Suprapubic skin (tissue), 4 donors: ENCODE results near the gene NR4A1. TPM values are rescaled to one million over a fixed set of nuclear protein-coding genes. Genes with fewer than 3 reads are reported as not detected.

ENCODE experiments used
- DNase-seq, 2 donors: peaks; one replicate each; pipeline ENCODE4 v3.0.0-alpha.2; 2019; ENCODE audit warnings: low spot score in 2 of 2
- H3K27ac ChIP-seq: fragments of 200-600 bp; sonication (generic); one replicate; pipeline ENCODE4 v1.5.1; 2019
- H3K27me3 ChIP-seq: fragments of 200-600 bp; sonication (generic); one replicate; pipeline ENCODE4 v1.5.1; 2019
- H3K36me3 ChIP-seq: fragments of 200-600 bp; sonication (generic); one replicate; pipeline ENCODE4 v1.5.1; 2019
- H3K4me1 ChIP-seq: fragments of 200-600 bp; sonication (generic); one replicate; pipeline ENCODE4 v1.5.1; 2019
- H3K4me3 ChIP-seq: fragments of 200-600 bp; sonication (generic); one replicate; pipeline ENCODE4 v1.5.1; 2019; ENCODE audit warnings: mild to moderate bottlenecking
- H3K9me3 ChIP-seq: fragments of 200-600 bp; sonication (generic); one replicate; pipeline ENCODE4 v1.5.1; 2019
- EP300 ChIP-seq: sonication (generic); formaldehyde crosslinking; IDR thresholded peaks from one replicate; pipeline ENCODE4 v1.6.1; 2017; ENCODE audit warnings: antibody characterized with exemption
- POLR2A ChIP-seq, 2 donors: fragments of 450-650 bp; IDR thresholded peaks; one replicate each; pipeline ENCODE4 v1.6.1; 2017; ENCODE audit warnings: antibody characterized with exemption in 2 of 2, mild to moderate bottlenecking in 2 of 2, moderate library complexity in 2 of 2
- POLR2AphosphoS5 ChIP-seq, 3 donors: sonication (generic); formaldehyde crosslinking; IDR thresholded peaks; one replicate each; pipeline ENCODE4 v1.6.1; 2017; ENCODE audit warnings: antibody characterized with exemption in 3 of 3
- WGBS: methylation state at CpG from one replicate; pipeline ENCODE4 v1.1.5; 2018; 5-methylcytosine and 5-hydroxymethylcytosine counted together
- total RNA-seq, 4 donors: library from RNA; depleted of rRNA; stranded (reverse); fragments of >200 nt; gene quantifications; one replicate each; pipeline ENCODE4 v1.1.0, GENCODE V29; 2016
- TF ChIP-seq, protein P1 (sequence below), 2 donors: fragments of 200-600 bp in 1 of 2; fragments of 450-650 bp in 1 of 2; sonication (generic) in 1 of 2; IDR thresholded peaks; one replicate each; pipeline ENCODE4 v1.5.1; 2016 to 2019; ENCODE audit warnings: antibody characterized with exemption in 2 of 2, mild to moderate bottlenecking in 1 of 2, moderate library complexity in 1 of 2

The NR4A1 gene
- total RNA-seq, 4 donors from 2014 or later = 141 to 775 (median 422) TPM

DNA sequence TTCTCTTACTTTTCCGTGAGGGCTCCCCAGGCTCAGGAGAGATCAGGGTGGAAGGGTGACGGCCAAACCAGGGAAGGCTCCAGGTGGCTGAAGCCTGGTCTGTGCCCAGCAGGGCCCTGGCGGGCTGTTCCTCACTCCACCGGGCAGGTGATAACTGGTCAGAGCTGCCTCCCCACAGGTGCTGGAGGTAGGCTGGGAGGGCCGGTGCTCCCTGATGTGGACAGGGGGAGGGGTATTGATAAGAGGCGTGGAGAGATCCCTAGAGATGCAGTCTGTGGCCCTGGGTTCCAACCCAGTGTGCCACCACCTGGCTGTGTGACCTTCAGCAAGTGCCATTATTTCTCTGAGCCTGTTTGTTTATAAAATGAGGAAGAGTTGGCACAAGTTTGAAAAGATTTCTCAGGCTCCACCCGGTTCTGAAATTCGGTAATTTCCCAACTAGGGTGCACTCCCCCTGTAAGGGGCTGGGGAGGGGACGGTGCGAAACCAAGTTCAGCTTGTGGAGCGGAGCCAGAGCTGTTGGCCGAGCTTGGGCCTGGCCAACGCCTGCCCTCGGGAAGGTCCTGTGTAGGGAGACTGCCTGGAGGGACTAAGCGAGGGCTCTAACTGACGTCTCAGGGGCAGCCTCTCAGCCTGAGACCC, 1.0 kb upstream of the NR4A1 start:
- H3K27ac ChIP-seq = peak overlapping the region; percentile 95
- peak in 1 of 2 donors; percentile 88 for DNase-seq
- TF ChIP-seq POLR2AphosphoS5 (IDR thresholded peaks at IDR 0.05) = peak in 1 of 3 donors; percentile 54
- TF ChIP-seq, protein P1, sequence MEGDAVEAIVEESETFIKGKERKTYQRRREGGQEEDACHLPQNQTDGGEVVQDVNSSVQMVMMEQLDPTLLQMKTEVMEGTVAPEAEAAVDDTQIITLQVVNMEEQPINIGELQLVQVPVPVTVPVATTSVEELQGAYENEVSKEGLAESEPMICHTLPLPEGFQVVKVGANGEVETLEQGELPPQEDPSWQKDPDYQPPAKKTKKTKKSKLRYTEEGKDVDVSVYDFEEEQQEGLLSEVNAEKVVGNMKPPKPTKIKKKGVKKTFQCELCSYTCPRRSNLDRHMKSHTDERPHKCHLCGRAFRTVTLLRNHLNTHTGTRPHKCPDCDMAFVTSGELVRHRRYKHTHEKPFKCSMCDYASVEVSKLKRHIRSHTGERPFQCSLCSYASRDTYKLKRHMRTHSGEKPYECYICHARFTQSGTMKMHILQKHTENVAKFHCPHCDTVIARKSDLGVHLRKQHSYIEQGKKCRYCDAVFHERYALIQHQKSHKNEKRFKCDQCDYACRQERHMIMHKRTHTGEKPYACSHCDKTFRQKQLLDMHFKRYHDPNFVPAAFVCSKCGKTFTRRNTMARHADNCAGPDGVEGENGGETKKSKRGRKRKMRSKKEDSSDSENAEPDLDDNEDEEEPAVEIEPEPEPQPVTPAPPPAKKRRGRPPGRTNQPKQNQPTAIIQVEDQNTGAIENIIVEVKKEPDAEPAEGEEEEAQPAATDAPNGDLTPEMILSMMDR (IDR thresholded peaks at IDR 0.05) = no peak
- 24% methylated on average over 16 of the region's 16 CpGs for WGBS
- peaks cover 56% of the 10 kb centered on the region for H3K4me1 ChIP-seq
- H3K9me3 ChIP-seq = no peaks in the 10 kb centered on the region
- peaks cover 17% of the 10 kb centered on the region for H3K36me3 ChIP-seq
- peak overlapping the region; percentile 74 for H3K4me3 ChIP-seq
- H3K27me3 ChIP-seq = no peaks in the 10 kb centered on the region

DNA sequence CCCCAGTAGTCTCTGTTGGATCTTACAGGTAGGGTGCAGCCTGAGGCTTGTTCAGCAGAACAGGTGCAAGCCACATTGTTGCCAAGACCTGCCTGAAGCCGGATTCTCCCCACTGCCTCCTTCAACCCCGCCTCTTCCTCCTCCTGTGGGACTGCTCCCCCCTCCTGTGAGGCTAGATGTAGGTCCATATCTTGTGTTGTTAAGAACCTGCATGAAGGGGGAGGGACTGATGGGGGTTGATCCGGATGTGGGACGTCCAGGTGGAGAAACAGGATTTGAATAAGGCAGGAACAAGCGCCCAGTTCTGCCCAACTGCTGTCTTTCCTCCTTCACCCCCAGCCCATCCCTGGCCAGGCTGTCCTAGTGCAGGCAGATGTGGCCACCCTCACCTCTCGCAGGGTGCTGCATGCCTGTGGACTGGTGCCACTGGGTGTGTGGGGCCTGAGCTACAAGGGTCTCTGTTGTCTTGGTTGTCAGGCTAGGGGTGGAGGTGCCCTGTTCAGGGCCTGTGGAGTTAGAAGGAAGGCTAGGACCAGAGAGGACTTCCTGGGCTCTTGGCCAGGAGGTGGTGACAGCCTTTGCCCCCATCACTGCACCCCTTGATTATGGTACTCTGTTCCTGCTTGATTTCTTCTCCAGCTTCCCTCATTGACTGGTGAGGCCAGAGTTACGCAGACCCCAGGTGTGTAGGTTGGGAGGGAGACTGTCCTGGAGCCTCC, 1.4 kb downstream of the NR4A1 start:
- no peak for DNase-seq
- Histone ChIP-seq H3K9me3 (no peaks in the 10 kb centered on the region), H3K27me3 (no peaks in the 10 kb centered on the region), H3K4me3 (peak overlapping the region; percentile 74), H3K36me3 (peaks cover 37% of the 10 kb centered on the region), H3K4me1 (peaks cover 40% of the 10 kb centered on the region), H3K27ac (peak overlapping the region; percentile 95)
- WGBS = 56% methylated on average over 7 of the region's 7 CpGs
- TF ChIP-seq POLR2AphosphoS5 (IDR thresholded peaks at IDR 0.05) = no peak
- TF ChIP-seq, protein P1 (IDR thresholded peaks at IDR 0.05) = no peak
- TF ChIP-seq POLR2A (IDR thresholded peaks at IDR 0.05) = no peak
- no peak for TF ChIP-seq EP300

DNA sequence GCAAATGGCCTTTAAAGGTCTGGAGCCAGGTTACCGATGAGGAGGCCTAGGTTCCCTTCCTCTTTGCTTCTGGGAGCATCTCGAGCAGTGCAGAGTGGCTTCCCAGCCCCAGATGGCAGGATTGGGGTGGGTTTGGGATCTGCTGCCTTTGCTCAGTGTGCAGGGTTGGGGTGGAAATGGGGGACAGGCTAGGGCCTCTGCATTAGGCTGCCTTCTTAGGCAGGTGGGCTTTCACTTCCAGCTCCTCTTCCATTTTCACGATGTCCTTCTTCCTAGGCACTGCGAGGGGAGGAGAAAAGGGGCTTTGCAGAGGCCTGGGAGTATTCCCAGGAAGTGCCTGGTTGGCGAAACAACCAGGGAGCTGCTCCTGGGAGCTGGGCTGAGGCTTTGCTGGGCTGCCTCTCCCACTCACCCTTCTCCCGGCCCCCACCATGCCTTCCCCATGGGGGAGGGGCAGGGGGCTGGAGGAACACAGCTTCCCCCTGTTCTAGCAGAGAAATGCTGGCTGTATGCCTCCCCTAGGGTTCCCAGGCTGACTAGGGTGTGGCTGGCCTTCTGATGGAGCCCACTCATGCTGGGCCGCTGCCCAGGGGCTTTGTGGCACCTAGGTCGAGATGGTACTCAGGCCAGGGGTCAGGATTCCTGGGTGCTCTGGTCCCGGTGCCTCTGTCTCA, 2.4 kb downstream of the NR4A1 start:
- Histone ChIP-seq H3K36me3 (peaks cover 46% of the 10 kb centered on the region), H3K4me1 (peaks cover 40% of the 10 kb centered on the region), H3K27ac (peak overlapping the region; percentile 95)

DNA sequence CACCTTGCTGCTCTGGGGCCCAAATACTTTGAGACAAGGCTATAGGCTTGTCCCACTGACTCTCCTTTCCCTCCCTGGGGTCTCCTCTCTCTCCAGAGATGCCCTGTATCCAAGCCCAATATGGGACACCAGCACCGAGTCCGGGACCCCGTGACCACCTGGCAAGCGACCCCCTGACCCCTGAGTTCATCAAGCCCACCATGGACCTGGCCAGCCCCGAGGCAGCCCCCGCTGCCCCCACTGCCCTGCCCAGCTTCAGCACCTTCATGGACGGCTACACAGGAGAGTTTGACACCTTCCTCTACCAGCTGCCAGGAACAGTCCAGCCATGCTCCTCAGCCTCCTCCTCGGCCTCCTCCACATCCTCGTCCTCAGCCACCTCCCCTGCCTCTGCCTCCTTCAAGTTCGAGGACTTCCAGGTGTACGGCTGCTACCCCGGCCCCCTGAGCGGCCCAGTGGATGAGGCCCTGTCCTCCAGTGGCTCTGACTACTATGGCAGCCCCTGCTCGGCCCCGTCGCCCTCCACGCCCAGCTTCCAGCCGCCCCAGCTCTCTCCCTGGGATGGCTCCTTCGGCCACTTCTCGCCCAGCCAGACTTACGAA, 3.1 kb downstream of the NR4A1 start:
- 91% methylated on average over 21 of the region's 21 CpGs for WGBS
- Histone ChIP-seq H3K4me3 (peak overlapping the region; percentile 74), H3K27ac (peak overlapping the region; percentile 95), H3K9me3 (no peaks in the 10 kb centered on the region), H3K27me3 (no peaks in the 10 kb centered on the region), H3K4me1 (peaks cover 40% of the 10 kb centered on the region), H3K36me3 (peaks cover 50% of the 10 kb centered on the region)
- TF ChIP-seq POLR2AphosphoS5 (IDR thresholded peaks at IDR 0.05) = no peak
- no peak for DNase-seq

More for the DNA sequence above, 2.4 kb downstream of the NR4A1 start:
- no peak for DNase-seq
- Histone ChIP-seq H3K9me3 (no peaks in the 10 kb centered on the region), H3K4me3 (peak overlapping the region; percentile 74), H3K27me3 (no peaks in the 10 kb centered on the region)
- TF ChIP-seq POLR2AphosphoS5 (IDR thresholded peaks at IDR 0.05) (no peak), EP300 (no peak), POLR2A (IDR thresholded peaks at IDR 0.05) (no peak)
- TF ChIP-seq, protein P1 (IDR thresholded peaks at IDR 0.05) = no peak
- 59% methylated on average over 6 of the region's 9 CpGs for WGBS

DNA sequence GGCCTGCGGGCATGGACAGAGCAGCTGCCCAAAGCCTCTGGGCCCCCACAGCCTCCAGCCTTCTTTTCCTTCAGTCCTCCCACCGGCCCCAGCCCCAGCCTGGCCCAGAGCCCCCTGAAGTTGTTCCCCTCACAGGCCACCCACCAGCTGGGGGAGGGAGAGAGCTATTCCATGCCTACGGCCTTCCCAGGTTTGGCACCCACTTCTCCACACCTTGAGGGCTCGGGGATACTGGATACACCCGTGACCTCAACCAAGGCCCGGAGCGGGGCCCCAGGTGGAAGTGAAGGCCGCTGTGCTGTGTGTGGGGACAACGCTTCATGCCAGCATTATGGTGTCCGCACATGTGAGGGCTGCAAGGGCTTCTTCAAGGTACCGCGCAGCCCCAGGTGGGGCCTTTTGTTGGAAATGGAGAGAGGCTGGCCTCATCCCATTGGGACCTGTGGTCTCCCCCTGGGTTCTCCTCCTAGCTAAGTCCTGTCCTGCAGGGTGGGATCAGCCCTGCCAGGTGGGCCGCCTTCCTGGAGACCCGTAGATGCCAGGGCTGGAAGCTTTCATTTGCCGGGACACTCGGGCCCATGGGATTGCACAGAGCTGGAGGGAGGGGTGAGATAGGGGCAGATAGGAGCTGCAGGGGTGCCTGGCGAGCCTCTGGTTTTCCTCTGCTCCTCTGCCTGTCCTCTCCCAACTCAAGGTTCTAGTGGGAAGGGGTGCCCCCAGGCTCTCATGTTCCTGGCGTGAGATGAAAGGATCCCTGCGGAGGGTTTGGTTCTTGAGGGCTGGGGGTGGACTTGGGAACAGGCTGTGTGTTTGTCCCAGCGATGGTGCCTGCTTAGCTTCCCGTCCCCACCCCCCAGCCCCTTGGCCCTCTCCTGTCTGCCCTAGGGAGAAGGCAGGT, 3.8 kb downstream of the NR4A1 start:
- peaks cover 35% of the 10 kb centered on the region for H3K4me1 ChIP-seq
- no peaks in the 10 kb centered on the region for H3K27me3 ChIP-seq
- WGBS = 93% methylated on average over 17 of the region's 21 CpGs
- DNase-seq = peak in 1 of 2 donors; percentile 76
- H3K9me3 ChIP-seq = no peaks in the 10 kb centered on the region
- H3K4me3 ChIP-seq = peak overlapping the region; percentile 74
- TF ChIP-seq POLR2AphosphoS5 (IDR thresholded peaks at IDR 0.05) (no peak), EP300 (no peak), POLR2A (IDR thresholded peaks at IDR 0.05) (no peak)
- TF ChIP-seq, protein P1 (IDR thresholded peaks at IDR 0.05) = no peak
- peak overlapping the region; percentile 12 for H3K27ac ChIP-seq
- peaks cover 50% of the 10 kb centered on the region for H3K36me3 ChIP-seq
